GM23338 (cell line): ENCODE measurements around the gene TFEB. TPM values are rescaled to one million over a fixed set of nuclear protein-coding genes. Genes with fewer than 3 reads are reported as not detected.

ENCODE experiments used
- ATAC-seq: fragments of 200-7000 bp; cut with Tn5 transposase; 3 replicates; pipeline ENCODE4 v1.9.1; 2020
- DNase-seq: peaks from one replicate; pipeline ENCODE4 v3.0.0-alpha.2; 2015; ENCODE audit warnings: low spot score
- H2AFZ ChIP-seq: fragments of 200-600 bp; sonication (generic); 2 replicates; pipeline ENCODE4 v1.8.0; 2016; ENCODE audit warnings: antibody characterized with exemption, mild to moderate bottlenecking, moderate library complexity
- H3F3A ChIP-seq: fragments of 200-600 bp; sonication (generic); replicated peaks from 2 replicates; pipeline ENCODE4 v1.8.0; 2017; ENCODE audit warnings: antibody characterized with exemption, mixed run types, low read depth
- H3K27ac ChIP-seq: fragments of 200-600 bp; sonication (generic); 2 replicates; pipeline ENCODE4 v1.6.1; 2016; ENCODE audit warnings: low read depth
- H3K27me3 ChIP-seq: fragments of 200-600 bp; sonication (generic); 2 replicates; pipeline ENCODE4 v1.8.0; 2016; ENCODE audit warnings: mild to moderate bottlenecking, mixed run types, moderate library complexity; ENCODE audit not compliant: insufficient read depth
- H3K36me3 ChIP-seq: fragments of 200-600 bp; sonication (generic); 2 replicates; pipeline ENCODE4 v1.8.0; 2016; ENCODE audit warnings: mild to moderate bottlenecking; ENCODE audit not compliant: insufficient read depth
- H3K4me1 ChIP-seq: fragments of 200-600 bp; sonication (generic); 2 replicates; pipeline ENCODE4 v1.8.0; 2016; ENCODE audit warnings: mild to moderate bottlenecking, moderate library complexity; ENCODE audit not compliant: insufficient read depth
- H3K4me2 ChIP-seq: fragments of 200-600 bp; sonication (generic); 2 replicates; pipeline ENCODE4 v1.7.1; 2017; ENCODE audit warnings: mixed run types
- H3K4me3 ChIP-seq: fragments of 200-600 bp; sonication (generic); 2 replicates; pipeline ENCODE4 v1.6.1; 2016; ENCODE audit warnings: mixed run types
- H3K79me2 ChIP-seq: fragments of 200-600 bp; sonication (generic); replicated peaks from 2 replicates; pipeline ENCODE4 v1.8.0; 2017; ENCODE audit warnings: mild to moderate bottlenecking; ENCODE audit not compliant: insufficient read depth
- H3K9me2 ChIP-seq: fragments of 200-600 bp; sonication (generic); 2 replicates; pipeline ENCODE4 v1.8.0; 2017; ENCODE audit not compliant: insufficient read depth
- H4K20me1 ChIP-seq: fragments of 200-600 bp; sonication (generic); replicated peaks from 2 replicates; pipeline ENCODE4 v1.8.0; 2017; ENCODE audit warnings: mild to moderate bottlenecking; ENCODE audit not compliant: insufficient read depth
- H3K27ac Mint-ChIP-seq: 2 replicates; pipeline ENCODE4 v1.8.0; 2020; ENCODE audit warnings: inconsistent platforms, mild to moderate bottlenecking, moderate library complexity, mixed read lengths
- H3K27me3 Mint-ChIP-seq: 3 replicates; pipeline ENCODE4 v1.8.0; 2022; ENCODE audit warnings: low read depth, mild to moderate bottlenecking, moderate library complexity, mixed read lengths, inconsistent platforms; ENCODE audit not compliant: insufficient read depth, poor library complexity
- H3K36me3 Mint-ChIP-seq: 3 replicates; pipeline ENCODE4 v1.8.0; 2021; ENCODE audit warnings: low read depth, mild to moderate bottlenecking, inconsistent platforms, moderate library complexity, mixed read lengths
- H3K4me1 Mint-ChIP-seq: 3 replicates; pipeline ENCODE4 v1.8.0; 2020; ENCODE audit warnings: mild to moderate bottlenecking, inconsistent platforms, mixed read lengths
- H3K4me3 Mint-ChIP-seq: 3 replicates; pipeline ENCODE4 v1.8.0; 2021; ENCODE audit warnings: moderate library complexity, mild to moderate bottlenecking, inconsistent platforms, mixed read lengths
- H3K9me3 Mint-ChIP-seq: 3 replicates; pipeline ENCODE4 v1.8.0; 2020; ENCODE audit warnings: moderate library complexity, mild to moderate bottlenecking, inconsistent platforms, mixed read lengths
- CREB1 ChIP-seq: fragments of 250-450 bp; sonication (Bioruptor Pico); IDR thresholded peaks from 2 replicates; pipeline ENCODE4 v1.5.0; 2020; ENCODE audit warnings: low read depth, mild to moderate bottlenecking, moderate library complexity
- ETS1 ChIP-seq: IDR thresholded peaks from 2 replicates; pipeline ENCODE4 v1.6.1; 2016; ENCODE audit warnings: antibody characterized with exemption
- EZH2 ChIP-seq: fragments of 200-600 bp; sonication (generic); IDR thresholded peaks from one replicate; pipeline ENCODE4 v1.8.0; 2017; ENCODE audit warnings: antibody characterized with exemption, mild to moderate bottlenecking, low read depth; ENCODE audit not compliant: unreplicated experiment
- POLR2AphosphoS5 ChIP-seq: IDR thresholded peaks from 2 replicates; pipeline ENCODE4 v1.6.1; 2016; ENCODE audit warnings: antibody characterized with exemption, low read depth
- REST ChIP-seq: IDR thresholded peaks from one replicate; pipeline ENCODE4 v1.6.1; 2018; ENCODE audit warnings: antibody characterized with exemption; ENCODE audit not compliant: unreplicated experiment
- STAT1 ChIP-seq: IDR thresholded peaks from one replicate; pipeline ENCODE4 v1.6.1; 2016; ENCODE audit warnings: antibody characterized with exemption; ENCODE audit not compliant: unreplicated experiment
- ZNF331 ChIP-seq: fragments of 250-450 bp; sonication (Bioruptor Pico); IDR thresholded peaks from 2 replicates; pipeline ENCODE4 v1.5.0; 2020; ENCODE audit warnings: low read depth, mild to moderate bottlenecking, moderate library complexity
- ZNF462 ChIP-seq: fragments of 250-450 bp; sonication (Bioruptor Pico); IDR thresholded peaks from 2 replicates; pipeline ENCODE4 v1.5.0; 2020; ENCODE audit warnings: mild to moderate bottlenecking, moderate library complexity
- polyA plus RNA-seq: library from polyadenylated mRNA; unstranded; fragments of >200 nt; fragmentation: Nextera tagmentation; extraction: Ambion mirVana; gene quantifications from 2 replicates; pipeline ENCODE4 v1.2.1, GENCODE V29; 2016
- total RNA-seq: library from RNA; depleted of rRNA; stranded (reverse); fragments of >200 nt; shearing (Covaris generic); gene quantifications from 2 replicates; pipeline ENCODE4 v1.2.3, GENCODE V29; 2014

The TFEB gene
- total and polyA plus RNA-seq, 2 experiments from 2014 or later: 1.3 to 4.3 TPM

GRCh38 chr6:41678511-41679084, 56.8 kb downstream of the TFEB start (continued):
- TF ChIP-seq REST: no peak

GRCh38 chr6:41677124-41677921, 58.1 kb downstream of the TFEB start:
- no peak overlapping the region for H3K27ac Mint-ChIP-seq

More at GRCh38 chr6:41677124-41677921, 58.1 kb downstream of the TFEB start:
- Mint-ChIP-seq H3K27me3 (peaks cover 21% of the 10 kb centered on the region), H3K4me3 (peak overlapping the region; percentile 53), H3K4me1 (peaks cover 41% of the 10 kb centered on the region), H3K36me3 (no peaks in the 10 kb centered on the region), H3K9me3 (no peaks in the 10 kb centered on the region)
- Histone ChIP-seq H3K27me3 (peaks cover under 1% of the 10 kb centered on the region; the same call in 1 of the 2 replicates), H4K20me1 (no peaks in the 10 kb centered on the region), H3K4me2 (peak overlapping the region; percentile 64), H3K36me3 (no peaks in the 10 kb centered on the region), H3K4me1 (peaks cover 21% of the 10 kb centered on the region), H3F3A (no peaks in the 10 kb centered on the region), H3K9me2 (no peaks in the 10 kb centered on the region), H3K4me3 (peak overlapping the region; percentile 42), H3K27ac (no peak overlapping the region), H2AFZ (peak overlapping the region; percentile 91), H3K79me2 (no peaks in the 10 kb centered on the region)
- TF ChIP-seq ETS1: no peak
- no peak for TF ChIP-seq ZNF331 (CRISPR knock-in tag)
- TF ChIP-seq POLR2AphosphoS5: no peak
- no peak for TF ChIP-seq ZNF462
- no peak for TF ChIP-seq REST
- no peak for TF ChIP-seq STAT1
- TF ChIP-seq CREB1 (CRISPR knock-in tag): no peak
- TF ChIP-seq EZH2: no peak
- DNase-seq (peak; percentile 35), ATAC-seq (no peak)
